ENCODE results near the gene EEF1AKMT1.

GRCh38 chr13:20760872-20761271 lies 12.9 kb downstream of the EEF1AKMT1 start:
- TF ChIP-seq CTCF (IDR thresholded peaks at IDR 0.05; ENCODE audit: insufficient read depth, low read length, poor library complexity, severe bottlenecking): no peak
- no peak for TF ChIP-seq EZH2phosphoT487 (conservative IDR thresholded peaks at IDR 0.05; ENCODE audit: low read length)

Measured in SU-DHL-6 (cell line).